Cardiac ventricle fibroblast (primary cell): ENCODE data around the gene PACRG. TPM values are rescaled to one million over a fixed set of nuclear protein-coding genes. Genes with fewer than 3 reads are reported as not detected.

Source experiments
- total RNA-seq: library from RNA; depleted of rRNA; stranded (reverse); fragments of >200 nt; gene quantifications from 2 replicates; pipeline ENCODE4 v1.2.3, GENCODE V29; 2015

PACRG gene
- 2.7 TPM in 1 of 2 replicates, not detected in the other for total RNA-seq

GRCh38 chr6:162727322-162728182 is at the start of gene PACRG, which contains the start of gene PRKN:
Gene PACRG, plus strand, starts transcription at chr6:162727974.
Gene PRKN, minus strand, starts transcription at chr6:162727766.

Other genes starting within 250 kb of the PACRG start
- 3.4 and 8.4 TPM in 2 replicates for gene PRKN, start 208 bp upstream of the PACRG start, total RNA-seq